H9 (cell line): ENCODE results near the gene CACNG6. TPM values are rescaled to one million over a fixed set of nuclear protein-coding genes. Genes with fewer than 3 reads are reported as not detected.

Source experiments
- DNase-seq: peaks from one replicate; pipeline ENCODE4 v3.0.0-alpha.2; 2017
- H2AFZ ChIP-seq: one replicate; pipeline ENCODE4 v1.6.1; 2013; ENCODE audit warnings: mild to moderate bottlenecking, low read length, control low read depth, moderate library complexity
- H2AK5ac ChIP-seq: 2 replicates; pipeline ENCODE4 v1.6.1; 2013; ENCODE audit warnings: low read length, control low read depth, mixed read lengths; ENCODE audit not compliant: insufficient read length
- H2BK120ac ChIP-seq: one replicate; pipeline ENCODE4 v1.6.1; 2013; ENCODE audit warnings: low read depth, mild to moderate bottlenecking, low read length, control low read depth, inconsistent platforms; ENCODE audit not compliant: poor library complexity, severe bottlenecking
- H2BK12ac ChIP-seq: 2 replicates; pipeline ENCODE4 v1.6.1; 2013; ENCODE audit warnings: low read length, control low read depth, mixed read lengths, low read depth; ENCODE audit not compliant: insufficient read length
- H2BK15ac ChIP-seq: 2 replicates; pipeline ENCODE4 v1.6.1; 2013; ENCODE audit warnings: low read depth, low read length, control low read depth
- H2BK20ac ChIP-seq: one replicate; pipeline ENCODE4 v1.6.1; 2013; ENCODE audit warnings: low read depth, mild to moderate bottlenecking, low read length, control low read depth, inconsistent platforms; ENCODE audit not compliant: poor library complexity, severe bottlenecking
- H2BK5ac ChIP-seq: 2 replicates; pipeline ENCODE4 v1.6.1; 2013; ENCODE audit warnings: low read length, control low read depth, mixed read lengths; ENCODE audit not compliant: insufficient read length
- H3K14ac ChIP-seq: 2 replicates; pipeline ENCODE4 v1.6.1; 2013; ENCODE audit warnings: low read length, control low read depth; ENCODE audit not compliant: insufficient read depth
- H3K18ac ChIP-seq: 2 replicates; pipeline ENCODE4 v1.6.1; 2013; ENCODE audit warnings: low read depth, mild to moderate bottlenecking, mixed read lengths, low read length, control low read depth; ENCODE audit not compliant: insufficient read length
- H3K23ac ChIP-seq: 2 replicates; pipeline ENCODE4 v1.6.1; 2013; ENCODE audit warnings: low read length, control low read depth, mixed read lengths, low read depth; ENCODE audit not compliant: insufficient read length
- H3K23me2 ChIP-seq: 2 replicates; pipeline ENCODE4 v1.6.1; 2013; ENCODE audit warnings: low read depth, mild to moderate bottlenecking, mixed read lengths, low read length, control low read depth; ENCODE audit not compliant: insufficient read length, poor library complexity, severe bottlenecking
- H3K27ac ChIP-seq: 2 replicates; pipeline ENCODE4 v1.5.1; 2013; ENCODE audit warnings: low read length, control low read depth, mixed read lengths, low read depth; ENCODE audit not compliant: insufficient read length
- H3K27me3 ChIP-seq: 2 replicates; pipeline ENCODE4 v1.6.1; 2013; ENCODE audit warnings: low read length, control low read depth, inconsistent platforms; ENCODE audit not compliant: insufficient read depth
- H3K4ac ChIP-seq: 2 replicates; pipeline ENCODE4 v1.6.1; 2013; ENCODE audit warnings: low read depth, mild to moderate bottlenecking, control low read depth, inconsistent platforms, low read length, moderate library complexity
- H3K4me1 ChIP-seq: 2 replicates; pipeline ENCODE4 v1.6.1; 2013; ENCODE audit warnings: low read length, control low read depth, inconsistent platforms; ENCODE audit not compliant: insufficient read depth
- H3K4me2 ChIP-seq: 2 replicates; pipeline ENCODE4 v1.6.1; 2013; ENCODE audit warnings: low read length, control low read depth, mixed read lengths; ENCODE audit not compliant: insufficient read length, insufficient read depth
- H3K56ac ChIP-seq: 2 replicates; pipeline ENCODE4 v1.6.1; 2013; ENCODE audit warnings: low read depth, mild to moderate bottlenecking, mixed read lengths, low read length, control low read depth; ENCODE audit not compliant: insufficient read length
- H3K79me1 ChIP-seq: 2 replicates; pipeline ENCODE4 v1.6.1; 2013; ENCODE audit warnings: low read depth, mild to moderate bottlenecking, moderate library complexity, low read length, control low read depth, inconsistent platforms; ENCODE audit not compliant: insufficient read depth, poor library complexity, severe bottlenecking
- H3K79me2 ChIP-seq: 2 replicates; pipeline ENCODE4 v1.6.1; 2013; ENCODE audit warnings: low read length, control low read depth, inconsistent platforms; ENCODE audit not compliant: insufficient read depth
- H3K9ac ChIP-seq: 2 replicates; pipeline ENCODE4 v1.6.1; 2013; ENCODE audit warnings: low read length, control low read depth, mixed read lengths; ENCODE audit not compliant: insufficient read length; ENCODE audit errors: extremely low read depth
- H3K9me3 ChIP-seq: one replicate; pipeline ENCODE4 v1.6.1; 2013; ENCODE audit warnings: low read depth, low read length, inconsistent platforms; ENCODE audit not compliant: control insufficient read depth
- H3T11ph ChIP-seq: one replicate; pipeline ENCODE4 v1.6.1; 2013; ENCODE audit warnings: mild to moderate bottlenecking, low read length, control low read depth, inconsistent platforms
- H4K20me1 ChIP-seq: one replicate; pipeline ENCODE4 v1.6.1; 2013; ENCODE audit not compliant: control insufficient read depth, insufficient read length, insufficient read depth
- H4K5ac ChIP-seq: 2 replicates; pipeline ENCODE4 v1.6.1; 2013; ENCODE audit warnings: low read depth, mild to moderate bottlenecking, mixed read lengths, low read length, control low read depth; ENCODE audit not compliant: insufficient read length
- H4K8ac ChIP-seq: replicated peaks from 2 replicates; pipeline ENCODE4 v1.6.1; 2013; ENCODE audit warnings: low read length, control low read depth, mixed read lengths, low read depth; ENCODE audit not compliant: insufficient read length
- H4K91ac ChIP-seq: 2 replicates; pipeline ENCODE4 v1.6.1; 2013; ENCODE audit warnings: low read depth, mild to moderate bottlenecking, moderate library complexity, mixed read lengths, low read length, control low read depth; ENCODE audit not compliant: insufficient read length
- H3K27ac Mint-ChIP-seq, 3 experiments: 2 replicates in 2 of 3; 3 replicates in 1 of 3; pipeline ENCODE4 v1.8.0; 2020 to 2021; ENCODE audit warnings: mixed read lengths in 3 of 3, mild to moderate bottlenecking in 1 of 3, moderate library complexity in 1 of 3
- H3K27me3 Mint-ChIP-seq: 2 replicates; pipeline ENCODE4 v1.8.0; 2021; ENCODE audit warnings: low read depth, mild to moderate bottlenecking, moderate library complexity, mixed read lengths
- H3K36me3 Mint-ChIP-seq, 3 experiments: 2 replicates in 2 of 3; 3 replicates in 1 of 3; pipeline ENCODE4 v1.8.0; 2020 to 2021; ENCODE audit warnings: low read depth in 3 of 3, mixed read lengths in 3 of 3; ENCODE audit not compliant: insufficient read depth in 1 of 3
- H3K4me1 Mint-ChIP-seq, 2 experiments: 2 replicates each; pipeline ENCODE4 v1.8.0; 2020; ENCODE audit warnings: mixed read lengths in 2 of 2
- H3K4me3 Mint-ChIP-seq, 2 experiments: 2 replicates in 1 of 2; 3 replicates in 1 of 2; pipeline ENCODE4 v1.8.0; 2020 to 2021; ENCODE audit warnings: mild to moderate bottlenecking in 2 of 2, mixed read lengths in 2 of 2, moderate library complexity in 1 of 2
- H3K9me3 Mint-ChIP-seq, 2 experiments: 2 replicates in 1 of 2; 3 replicates in 1 of 2; pipeline ENCODE4 v1.8.0; 2020; ENCODE audit warnings: mild to moderate bottlenecking in 2 of 2, mixed read lengths in 2 of 2, moderate library complexity in 1 of 2
- WGBS: extraction: QIAGEN DNeasy Blood & Tissue Kit; methylation state at CpG from one replicate; pipeline ENCODE4 v1.1.7; 2013; ENCODE audit warnings: missing lambda C conversion rate, low lambda C conversion rate, mixed read lengths; ENCODE audit not compliant: insufficient read length; ENCODE audit errors: extremely low coverage; 5-methylcytosine and 5-hydroxymethylcytosine counted together
- total RNA-seq: library from RNA; stranded (reverse); gene quantifications from 2 replicates; pipeline ENCODE4 v1.2.1, GENCODE V29; 2021
- TF ChIP-seq, protein P1 (sequence below): fragments of 200-600 bp; sonication (generic); conservative IDR thresholded peaks from 3 replicates; pipeline ENCODE4 v1.8.0; 2021; ENCODE audit warnings: antibody characterized with exemption, mild to moderate bottlenecking

Gene CACNG6
- total RNA-seq, 1 experiment from 2014 or later = 1.6 TPM

- no peak overlapping the region for H2BK12ac ChIP-seq
- no peak overlapping the region for H2BK120ac ChIP-seq
- no peak overlapping the region for H3T11ph ChIP-seq
- no peak overlapping the region for H3K56ac ChIP-seq
- H3K9me3 ChIP-seq = no peaks in the 10 kb centered on the region
- no peak overlapping the region for H2AK5ac ChIP-seq
- TF ChIP-seq, protein P1, sequence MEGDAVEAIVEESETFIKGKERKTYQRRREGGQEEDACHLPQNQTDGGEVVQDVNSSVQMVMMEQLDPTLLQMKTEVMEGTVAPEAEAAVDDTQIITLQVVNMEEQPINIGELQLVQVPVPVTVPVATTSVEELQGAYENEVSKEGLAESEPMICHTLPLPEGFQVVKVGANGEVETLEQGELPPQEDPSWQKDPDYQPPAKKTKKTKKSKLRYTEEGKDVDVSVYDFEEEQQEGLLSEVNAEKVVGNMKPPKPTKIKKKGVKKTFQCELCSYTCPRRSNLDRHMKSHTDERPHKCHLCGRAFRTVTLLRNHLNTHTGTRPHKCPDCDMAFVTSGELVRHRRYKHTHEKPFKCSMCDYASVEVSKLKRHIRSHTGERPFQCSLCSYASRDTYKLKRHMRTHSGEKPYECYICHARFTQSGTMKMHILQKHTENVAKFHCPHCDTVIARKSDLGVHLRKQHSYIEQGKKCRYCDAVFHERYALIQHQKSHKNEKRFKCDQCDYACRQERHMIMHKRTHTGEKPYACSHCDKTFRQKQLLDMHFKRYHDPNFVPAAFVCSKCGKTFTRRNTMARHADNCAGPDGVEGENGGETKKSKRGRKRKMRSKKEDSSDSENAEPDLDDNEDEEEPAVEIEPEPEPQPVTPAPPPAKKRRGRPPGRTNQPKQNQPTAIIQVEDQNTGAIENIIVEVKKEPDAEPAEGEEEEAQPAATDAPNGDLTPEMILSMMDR = no peak
- H3K14ac ChIP-seq = no peak overlapping the region
- Mint-ChIP-seq H3K9me3 (no peaks in the 10 kb centered on the region), H3K27me3 (peaks cover 75% of the 10 kb centered on the region), H3K27ac (no peak overlapping the region), H3K4me3 (peak overlapping the region; percentile 66 to 94), H3K36me3 (peaks cover 19 to 30% (median 22%) of the 10 kb centered on the region in 3 experiments), H3K4me1 (peaks cover 51 to 60% of the 10 kb centered on the region in 2 experiments)
- H4K91ac ChIP-seq = no peak overlapping the region
- H2BK15ac ChIP-seq = no peak overlapping the region
- no peak overlapping the region for H2BK5ac ChIP-seq
- no peak overlapping the region for H3K18ac ChIP-seq
- no peak overlapping the region for H3K4ac ChIP-seq
- H2BK20ac ChIP-seq = no peak overlapping the region
- H4K20me1 ChIP-seq = no peaks in the 10 kb centered on the region
- H3K27ac ChIP-seq = no peak overlapping the region
- no peaks in the 10 kb centered on the region; the same call in 1 of the 2 replicates for H3K27me3 ChIP-seq
- H3K4me2 ChIP-seq = peak overlapping the region; percentile 99
- H3K4me1 ChIP-seq = peaks cover 5% of the 10 kb centered on the region; the same call in 1 of the 2 replicates
- WGBS = no CpG with 5 or more reads among the region's 32 CpGs
- no peak for DNase-seq
- no peaks in the 10 kb centered on the region for H3K79me2 ChIP-seq
- H3K79me1 ChIP-seq = no peaks in the 10 kb centered on the region
- no peak overlapping the region for H3K23ac ChIP-seq
- H4K5ac ChIP-seq = no peak overlapping the region
- H3K9ac ChIP-seq = no peak overlapping the region
- no peak overlapping the region for H2AFZ ChIP-seq
- H3K23me2 ChIP-seq = peaks cover 44% of the 10 kb centered on the region
- no peak overlapping the region for H4K8ac ChIP-seq
These were observed 29.7 kb upstream of the CACNG6 start for GRCh38 chr19:53961523-53962356.
